A172 (cell line): ENCODE results near the gene PRKN. TPM values are rescaled to one million over a fixed set of nuclear protein-coding genes. Genes with fewer than 3 reads are reported as not detected.
"Not testable (repeated sequence)": the region's sequence is repeated elsewhere in the genome, so short reads cannot be mapped to it uniquely, and the experiment has no call there.

Experiments used
- DNase-seq: peaks from one replicate; pipeline ENCODE4 v3.0.0-alpha.2; 2015; ENCODE audit warnings: low spot score
- total RNA-seq: library from RNA; depleted of rRNA; stranded (reverse); fragments of >200 nt; shearing (Covaris generic); gene quantifications from 2 replicates; pipeline ENCODE4 v1.2.3, GENCODE V29; 2014

Gene PRKN
- total RNA-seq, 1 experiment from 2014 or later: 0.43 TPM

DNA sequence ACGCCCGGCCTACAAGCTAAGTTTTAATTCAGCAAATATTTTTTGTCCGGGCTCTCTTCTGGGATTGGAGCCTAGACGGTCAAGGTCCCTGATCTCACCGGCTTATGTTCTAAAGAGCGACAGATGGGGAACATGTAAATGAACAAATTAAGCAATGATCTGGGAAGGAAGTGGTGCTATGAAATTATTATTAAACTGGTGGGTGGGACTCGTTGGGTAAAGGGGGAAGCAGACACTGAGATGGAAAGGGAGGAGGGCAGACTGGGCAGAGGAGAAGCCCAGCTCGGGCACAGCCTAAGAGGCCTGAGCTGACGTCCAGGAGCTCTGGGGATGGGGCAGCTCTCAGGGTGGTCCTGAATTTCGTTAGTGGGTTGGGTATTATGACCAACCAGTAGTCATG, 1371.9 kb downstream of the PRKN start:
- DNase-seq: no peak

DNA sequence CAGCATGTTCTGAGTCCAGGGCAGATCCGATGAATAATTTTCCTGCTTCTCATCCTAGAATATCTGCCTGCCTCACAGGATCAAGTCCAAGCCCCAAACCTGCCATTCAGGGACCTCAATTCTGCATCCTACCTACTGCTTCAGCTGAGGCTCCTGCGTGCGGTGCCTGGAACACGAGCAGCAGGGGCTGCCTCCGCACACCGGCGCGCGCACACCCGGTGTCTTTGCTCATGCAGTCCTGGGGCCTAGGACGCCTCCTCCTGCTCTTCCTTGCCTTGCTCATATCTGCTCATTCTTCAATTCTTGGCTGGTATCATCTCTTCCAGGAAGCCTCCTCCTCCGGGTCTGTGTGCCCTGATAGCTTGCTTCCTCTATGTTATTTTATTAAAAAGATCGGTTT, 1372.6 kb downstream of the PRKN start:
- no peak for DNase-seq

- DNase-seq: no peak
Measured at GRCh38 chr6:161354276-161354840, 1373.2 kb downstream of the PRKN start.

- peak; percentile 22 for DNase-seq
Measured at GRCh38 chr6:161353208-161353613, 1374.4 kb downstream of the PRKN start.

- DNase-seq: no peak
Measured at GRCh38 chr6:161351858-161352257, 1375.7 kb downstream of the PRKN start.

- DNase-seq: no peak
Measured at GRCh38 chr6:161349886-161350285, 1377.7 kb downstream of the PRKN start.

- no peak for DNase-seq
Measured at GRCh38 chr6:161348628-161348994, 1379.0 kb downstream of the PRKN start.

DNA sequence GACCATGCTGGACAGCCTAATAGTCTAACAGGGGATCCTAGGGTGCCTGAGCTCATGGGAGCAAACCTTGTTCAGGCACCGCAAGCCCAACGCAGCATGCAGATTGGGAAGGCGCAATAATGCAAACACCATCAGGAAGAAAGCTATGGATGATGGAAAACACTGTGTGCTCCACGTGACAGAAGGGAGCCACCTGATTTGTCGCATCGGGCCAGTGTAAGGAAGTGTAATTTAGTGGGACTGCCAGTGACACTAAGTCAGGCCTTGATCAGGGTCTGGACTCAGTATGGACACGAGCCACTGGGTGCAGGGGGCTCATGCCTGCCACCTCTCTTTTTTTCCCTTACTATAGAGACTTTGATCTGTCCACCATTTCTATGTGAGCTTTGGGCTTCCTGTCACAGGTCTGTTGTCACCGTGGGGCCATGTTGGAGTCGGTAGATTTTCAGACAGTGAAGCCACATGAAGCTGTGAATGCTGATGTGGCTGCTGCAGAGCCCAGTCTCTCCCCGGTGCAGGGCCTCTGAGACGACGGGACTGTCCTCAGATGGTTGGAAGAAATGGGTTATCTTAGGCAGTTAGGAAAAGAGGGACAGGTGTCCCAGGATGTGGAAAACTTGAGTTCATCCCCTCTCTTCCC, 1379.5 kb downstream of the PRKN start:
- DNase-seq: no peak

DNA sequence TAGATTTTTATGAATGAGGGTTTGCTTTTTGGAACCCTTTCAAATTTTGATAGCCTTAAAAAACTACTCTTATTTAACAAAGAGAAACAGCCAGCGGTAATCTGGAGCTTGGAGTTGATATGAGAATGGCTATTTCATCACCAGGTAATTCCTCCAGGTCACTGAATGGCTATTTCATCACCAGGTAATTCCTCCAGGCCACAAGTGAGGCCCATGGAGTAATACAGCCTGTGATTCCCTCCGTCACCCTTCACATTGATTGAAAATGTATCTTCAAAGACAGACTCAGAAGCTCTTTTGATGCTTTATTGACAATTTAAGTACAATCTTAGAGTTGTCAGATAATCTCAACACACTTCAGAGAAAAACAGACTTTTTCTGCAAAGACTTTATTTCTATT, 1380.4 kb downstream of the PRKN start:
- no peak for DNase-seq

- DNase-seq: no peak
Measured at GRCh38 chr6:161346717-161347116, 1380.8 kb downstream of the PRKN start.

DNA sequence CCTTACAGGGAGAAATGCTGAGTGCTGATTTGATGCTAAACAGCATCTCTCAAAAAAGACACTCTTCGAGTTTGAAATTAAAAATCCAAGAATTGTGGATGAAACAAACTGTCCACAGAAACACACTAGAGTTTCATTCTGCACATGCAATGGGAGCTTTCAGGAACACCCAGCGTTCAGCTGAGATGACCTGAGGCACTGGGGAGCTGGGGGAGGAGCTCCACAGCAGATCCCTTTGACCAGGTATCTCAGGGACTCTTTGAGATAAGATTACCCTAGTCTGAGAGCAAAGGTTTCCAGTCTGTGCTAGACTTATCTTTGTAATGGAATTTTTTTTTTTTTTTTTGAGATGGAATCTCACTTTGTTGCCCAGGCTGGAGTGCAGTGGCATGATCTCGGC, 1382.9 kb downstream of the PRKN start:
- no peak for DNase-seq

DNA sequence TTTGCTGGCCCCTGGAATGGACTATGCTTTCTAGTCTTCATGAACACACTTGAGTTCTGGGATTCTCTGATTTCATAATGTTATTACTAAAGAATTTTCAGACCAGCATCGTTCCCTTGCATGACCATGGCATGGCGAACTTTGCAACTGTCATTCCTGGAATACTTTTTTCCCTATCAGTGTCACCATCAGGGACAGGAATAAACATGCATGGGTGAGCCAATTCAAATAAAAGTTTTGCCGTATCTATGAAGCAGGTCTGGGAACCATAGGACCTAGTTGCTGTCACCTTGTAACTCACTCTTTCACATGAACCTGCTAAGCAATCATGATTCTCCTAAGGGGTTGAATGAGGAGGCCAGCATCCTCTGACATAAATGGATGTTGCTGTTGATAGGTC, 1385.5 kb downstream of the PRKN start:
- DNase-seq: no peak

DNA sequence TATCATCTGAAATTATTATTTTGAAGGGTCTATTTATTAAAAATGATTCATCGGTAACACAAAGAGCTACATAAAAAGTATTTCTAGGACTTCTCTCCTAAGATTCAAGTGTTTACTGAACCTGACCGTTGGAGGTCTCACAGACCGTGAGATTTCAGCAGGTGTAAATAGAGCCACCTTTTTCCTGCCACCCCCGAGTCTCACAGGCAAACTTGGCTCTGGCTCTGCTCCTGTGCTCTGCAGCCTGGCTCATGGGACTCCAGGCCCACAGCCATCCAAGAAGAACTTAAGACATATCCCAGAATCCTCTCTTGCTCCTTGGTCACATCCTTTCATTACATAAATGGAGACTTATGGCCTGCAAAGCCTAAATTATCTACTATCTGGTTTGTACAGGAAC, 1385.9 kb downstream of the PRKN start:
- no peak for DNase-seq

- DNase-seq: no peak
Measured at GRCh38 chr6:161338015-161338414, 1389.6 kb downstream of the PRKN start.

DNA sequence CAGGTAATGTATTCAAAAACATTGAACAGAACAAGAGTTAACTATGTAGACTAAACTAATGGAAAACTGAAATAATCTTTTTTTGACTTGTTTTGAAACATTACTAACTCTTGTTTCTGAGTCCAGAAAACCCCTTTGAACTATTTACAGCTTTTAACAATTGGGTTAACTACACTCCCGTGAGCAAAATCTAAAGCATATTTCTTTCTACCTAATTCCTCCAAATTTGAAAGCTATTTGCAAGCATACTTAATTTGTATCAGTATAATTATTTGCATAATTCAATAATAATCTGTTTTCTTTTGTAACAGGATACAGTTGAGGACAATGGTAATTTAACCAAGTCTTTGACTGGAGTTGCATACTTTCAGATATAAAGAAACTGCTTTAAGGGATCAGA, 1391.1 kb downstream of the PRKN start:
- DNase-seq: no peak

GRCh38 chr6:161333410-161333809, 1394.2 kb downstream of the PRKN start:
- no peak for DNase-seq

GRCh38 chr6:161331402-161332081, 1396.0 kb downstream of the PRKN start:
- not testable (repeated sequence) for DNase-seq

DNA sequence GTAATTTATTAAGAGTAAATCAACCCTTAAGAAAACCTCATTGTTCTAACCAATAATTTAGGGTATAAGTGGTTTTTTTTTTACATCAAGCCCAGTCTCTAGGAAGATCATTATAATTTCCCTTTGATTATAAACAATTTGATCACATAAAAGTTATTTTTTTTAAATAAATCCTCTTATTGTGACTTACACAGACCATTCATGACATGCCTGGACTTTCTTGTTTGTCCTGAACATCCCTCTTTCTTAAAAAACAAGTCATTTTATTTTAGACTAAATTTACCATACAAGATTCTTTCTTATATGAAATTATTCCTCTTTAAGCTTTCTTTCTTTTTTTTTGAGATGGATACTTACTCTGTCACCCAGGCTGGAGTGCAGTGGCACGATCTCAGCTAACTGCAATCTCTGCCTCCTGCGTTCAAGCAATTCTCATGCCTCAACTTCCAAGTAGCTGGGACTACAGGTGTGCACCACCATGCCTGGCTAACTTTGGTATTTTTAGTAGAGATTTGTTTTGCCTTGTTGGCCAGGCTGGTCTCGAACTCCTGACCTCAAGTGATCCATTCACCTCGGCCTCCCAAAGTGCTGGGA, 1400.1 kb downstream of the PRKN start:
- DNase-seq: no peak

DNA sequence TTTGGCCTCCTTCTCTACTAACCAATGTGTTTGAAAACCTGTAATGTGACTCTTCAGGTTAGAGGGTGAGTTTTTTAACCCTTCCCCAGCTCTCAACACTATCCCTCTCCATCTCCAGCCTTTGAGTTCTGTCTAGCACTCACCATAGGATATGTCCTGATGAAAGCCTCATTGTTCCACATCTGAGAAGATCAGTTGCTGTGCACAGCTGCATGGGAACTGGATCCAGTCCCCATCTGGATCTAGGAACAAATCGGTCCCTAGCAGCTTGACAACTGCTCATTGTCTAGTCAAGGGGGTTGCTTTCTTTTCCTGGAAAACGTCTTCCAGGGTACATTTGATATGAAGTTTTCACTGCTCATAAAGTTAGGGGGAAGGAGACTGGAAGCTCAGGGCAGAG, 1408.3 kb downstream of the PRKN start:
- DNase-seq: no peak

DNA sequence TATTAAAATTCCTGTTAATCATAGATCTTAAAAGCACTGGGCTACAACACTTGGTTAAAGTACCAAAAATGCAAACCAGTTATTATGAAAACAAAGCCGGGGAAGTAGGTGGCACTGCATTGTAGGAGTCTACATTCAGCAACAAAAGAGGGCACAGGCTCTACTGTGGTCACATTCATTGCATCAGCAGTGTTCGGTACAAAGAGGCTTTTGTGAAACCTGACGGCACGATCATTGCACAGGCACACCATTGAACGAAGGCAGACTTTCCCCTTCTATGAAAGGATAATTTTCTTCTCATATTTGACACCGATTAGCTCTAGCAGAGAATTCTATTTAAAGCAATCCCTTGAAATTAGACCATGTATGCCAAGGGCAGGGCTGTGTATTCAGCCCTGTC, 1409.1 kb downstream of the PRKN start:
- DNase-seq: no peak

GRCh38 chr6:161316531-161316930, 1411.0 kb downstream of the PRKN start:
- no peak for DNase-seq

DNA sequence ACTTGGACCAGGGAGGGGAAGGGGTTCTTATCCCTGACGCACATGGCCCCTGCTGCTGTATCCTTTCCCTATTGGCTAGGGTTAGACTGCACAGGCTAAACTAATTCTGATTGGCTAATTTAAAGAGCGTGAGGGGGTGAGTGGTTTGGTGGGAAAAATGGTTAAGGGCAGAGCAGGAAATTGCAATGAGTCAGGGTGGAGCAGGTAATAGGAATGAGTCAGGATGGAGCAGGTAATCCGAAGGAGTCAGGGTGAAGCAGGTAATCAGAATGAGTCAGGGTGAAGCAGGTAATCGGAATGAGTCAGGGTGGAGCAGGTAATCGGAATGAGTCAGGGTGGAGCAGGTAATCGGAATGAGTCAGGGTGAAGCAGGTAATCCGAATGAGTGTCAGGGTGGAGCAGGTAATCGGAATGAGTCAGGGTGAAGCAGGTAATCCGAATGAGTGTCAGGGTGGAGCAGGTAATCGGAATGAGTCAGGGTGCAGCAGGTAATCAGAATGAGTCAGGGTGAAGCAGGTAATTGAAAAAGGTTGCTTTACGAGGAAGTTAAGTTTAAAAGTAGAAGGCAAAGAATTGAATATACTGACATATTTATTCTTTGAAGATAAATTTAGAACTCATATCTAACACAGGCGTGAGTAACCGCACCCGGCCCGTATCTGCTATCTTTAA, 1412.2 kb downstream of the PRKN start:
- peak; percentile 5 for DNase-seq
